SK-N-SH (cell line): ENCODE measurements around the gene NCLN. TPM values are rescaled to one million over a fixed set of nuclear protein-coding genes. Genes with fewer than 3 reads are reported as not detected.

ENCODE experiments used
- CTCF ChIA-PET: fragments of 300-600, 350-600 bp; formaldehyde crosslinking; extraction: SDS; loops from one replicate; lab custom pipeline; 2021; lab: Yijun Ruan, JAX
- POLR2A ChIA-PET: fragments of 350-600 bp; sonication (Branson Sonifier 250); formaldehyde crosslinking; extraction: SDS; loops from one replicate; lab custom pipeline; 2020; ENCODE audit warnings: antibody characterized with exemption, inconsistent platforms; lab: Yijun Ruan, JAX
- DNase-seq: peaks from one replicate; pipeline ENCODE4 v3.0.0; 2012
- H2AFZ ChIP-seq: fragments of 200-600 bp; sonication (generic); 2 replicates; pipeline ENCODE4 v1.8.1; 2016; ENCODE audit warnings: antibody characterized with exemption, mild to moderate bottlenecking, low read depth
- H3F3A ChIP-seq: fragments of 200-600 bp; sonication (generic); replicated peaks from 2 replicates; pipeline ENCODE3; 2016; ENCODE audit warnings: antibody characterized with exemption, mild to moderate bottlenecking; ENCODE audit not compliant: insufficient read depth
- H3K27ac ChIP-seq, 2 experiments: fragments of 200-500 bp in 1 of 2; fragments of 200-600 bp in 1 of 2; sonication (Bioruptor generic) in 1 of 2; sonication (generic), shearing (Covaris generic) in 1 of 2; 2 replicates each; pipeline versions ENCODE4 v1.5.1 to v1.6.1; 2014 to 2016; ENCODE audit warnings: low read depth in 2 of 2, inconsistent platforms in 1 of 2, low read length in 1 of 2, mild to moderate bottlenecking in 1 of 2, mixed read lengths in 1 of 2
- H3K27me3 ChIP-seq: fragments of 200-600 bp; sonication (generic), shearing (Covaris generic); 2 replicates; pipeline ENCODE4 v1.6.1; 2016; ENCODE audit warnings: mixed run types; ENCODE audit not compliant: insufficient read depth
- H3K36me3 ChIP-seq, 2 experiments: fragments of 200-500 bp in 1 of 2; fragments of 200-600 bp in 1 of 2; sonication (Bioruptor generic) in 1 of 2; sonication (generic) in 1 of 2; replicated peaks in 1 of 2; 2 replicates each; pipeline versions ENCODE3 to v1.5.1; 2014 to 2016; ENCODE audit warnings: low read length in 1 of 2, mild to moderate bottlenecking in 1 of 2; ENCODE audit not compliant: insufficient read depth in 2 of 2, control insufficient read depth in 1 of 2
- H3K4me1 ChIP-seq, 2 experiments: fragments of 200-500 bp in 1 of 2; fragments of 200-600 bp in 1 of 2; sonication (Bioruptor generic) in 1 of 2; sonication (generic), shearing (Covaris generic) in 1 of 2; 2 replicates each; pipeline versions ENCODE4 v1.5.1 to v1.6.1; 2014 to 2016; ENCODE audit warnings: low read depth in 1 of 2, low read length in 1 of 2, mixed run types in 1 of 2; ENCODE audit not compliant: insufficient read depth in 2 of 2, control insufficient read depth in 1 of 2
- H3K4me2 ChIP-seq: fragments of 200-600 bp; sonication (generic), shearing (Covaris generic); 2 replicates; pipeline ENCODE4 v1.6.1; 2017; ENCODE audit warnings: mixed run types
- H3K4me3 ChIP-seq, 2 experiments: fragments of 200-500 bp in 1 of 2; fragments of 200-600 bp in 1 of 2; sonication (Bioruptor generic) in 1 of 2; sonication (generic), shearing (Covaris generic) in 1 of 2; 2 replicates each; pipeline versions ENCODE4 v1.5.1 to v1.8.1; 2014 to 2016; ENCODE audit warnings: low read depth in 2 of 2, inconsistent platforms in 1 of 2, low read length in 1 of 2, mild to moderate bottlenecking in 1 of 2, mixed read lengths in 1 of 2, moderate library complexity in 1 of 2
- H3K79me2 ChIP-seq: fragments of 200-600 bp; sonication (generic); 2 replicates; pipeline ENCODE4 v1.8.1; 2017; ENCODE audit warnings: mild to moderate bottlenecking; ENCODE audit not compliant: insufficient read depth
- H3K9ac ChIP-seq: fragments of 200-600 bp; sonication (generic); 2 replicates; pipeline ENCODE4 v1.6.1; 2017; ENCODE audit warnings: mixed run types
- H3K9me2 ChIP-seq: fragments of 200-600 bp; sonication (generic); 2 replicates; pipeline ENCODE4 v1.6.1; 2017; ENCODE audit warnings: mixed run types
- H3K9me3 ChIP-seq: fragments of 200-600 bp; sonication (generic); 2 replicates; pipeline ENCODE4 v1.6.1; 2017; ENCODE audit warnings: mixed run types, mild to moderate bottlenecking, moderate library complexity
- H4K20me1 ChIP-seq: fragments of 200-600 bp; sonication (generic); 2 replicates; pipeline ENCODE4 v1.6.1; 2017; ENCODE audit warnings: mild to moderate bottlenecking, mixed run types; ENCODE audit not compliant: insufficient read depth
- ELF1 ChIP-seq: IDR thresholded peaks from 2 replicates; pipeline ENCODE4 v1.4.0; 2012
- EP300 ChIP-seq, 2 experiments: IDR thresholded peaks; 2 replicates each; pipeline versions ENCODE4 v1.4.0 to v1.6.1; 2012; ENCODE audit warnings: borderline replicate concordance in 1 of 2, low read depth in 1 of 2, low read length in 1 of 2
- GABPA ChIP-seq: IDR thresholded peaks from 2 replicates; pipeline ENCODE4 v1.4.0; 2012; ENCODE audit warnings: low read depth, mild to moderate bottlenecking
- JUND ChIP-seq: IDR thresholded peaks from 2 replicates; pipeline ENCODE4 v1.4.0; 2012
- MXI1 ChIP-seq: IDR thresholded peaks from 2 replicates; pipeline ENCODE4 v1.6.1; 2012; ENCODE audit warnings: mild to moderate bottlenecking, low read depth, low read length, improper control_type of control experiment
- NFIC ChIP-seq: IDR thresholded peaks from 2 replicates; pipeline ENCODE4 v1.4.0; 2012; ENCODE audit warnings: borderline replicate concordance
- POLR2AphosphoS5 ChIP-seq: IDR thresholded peaks from 2 replicates; pipeline ENCODE4 v1.6.1; 2012; ENCODE audit warnings: low read depth, low read length
- RAD21 ChIP-seq: IDR thresholded peaks from 2 replicates; pipeline ENCODE4 v1.6.1; 2012; ENCODE audit warnings: mild to moderate bottlenecking, low read length
- SMC3 ChIP-seq: IDR thresholded peaks from 2 replicates; pipeline ENCODE4 v1.6.1; 2012; ENCODE audit warnings: low read depth, low read length, improper control_type of control experiment
- TAF1 ChIP-seq: IDR thresholded peaks from 2 replicates; pipeline ENCODE4 v1.6.1; 2012; ENCODE audit warnings: low read depth, mild to moderate bottlenecking, low read length, moderate library complexity, borderline replicate concordance
- TCF12 ChIP-seq: IDR thresholded peaks from 2 replicates; pipeline ENCODE4 v1.4.0; 2012
- YY1 ChIP-seq: IDR thresholded peaks from 2 replicates; pipeline ENCODE4 v1.4.0; 2012; ENCODE audit warnings: low read depth, mild to moderate bottlenecking
- WGBS: methylation state at CpG from one replicate; pipeline ENCODE4 v1.1.6; 2017; ENCODE audit warnings: low lambda C conversion rate; 5-methylcytosine and 5-hydroxymethylcytosine counted together
- polyA plus RNA-seq, 3 experiments: library from polyadenylated mRNA; depleted of rRNA; stranded (reverse); fragments of >200 nt; gene quantifications; 2 replicates each; pipeline ENCODE4 v1.2.3, GENCODE V29; 2012
- TF ChIP-seq, protein P1 (sequence below): fragments of 200-600 bp; sonication (generic); IDR thresholded peaks from 2 replicates; pipeline ENCODE4 v1.6.1; 2017; ENCODE audit warnings: antibody characterized with exemption, mild to moderate bottlenecking, moderate library complexity

Gene NCLN
- polyA plus RNA-seq, 1 of the 3 experiments (the other 2 are of a cell fraction) = 69.0 TPM

DNA sequence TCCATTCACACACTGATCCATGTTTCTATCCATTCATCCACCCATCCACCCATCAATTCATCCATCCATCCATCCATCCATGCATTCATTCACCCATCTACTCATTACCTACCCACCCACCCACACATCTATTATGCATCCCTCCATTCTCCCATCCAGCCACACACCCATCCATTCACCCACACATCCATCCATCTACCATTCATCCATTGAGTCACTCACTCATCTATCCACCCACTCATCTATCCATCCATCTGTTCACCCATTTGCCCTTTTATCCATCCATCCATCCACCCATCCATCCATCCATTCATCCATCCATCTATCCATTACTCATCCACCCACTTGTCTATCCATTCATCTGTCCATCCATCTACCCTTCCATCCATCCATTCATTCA, 68.8 kb downstream of the NCLN start:
- H3F3A ChIP-seq = no peaks in the 10 kb centered on the region
- H3K27me3 ChIP-seq = peaks cover 6% of the 10 kb centered on the region; the same call in 1 of the 2 replicates
- no peak for DNase-seq
- TF ChIP-seq, protein P1, sequence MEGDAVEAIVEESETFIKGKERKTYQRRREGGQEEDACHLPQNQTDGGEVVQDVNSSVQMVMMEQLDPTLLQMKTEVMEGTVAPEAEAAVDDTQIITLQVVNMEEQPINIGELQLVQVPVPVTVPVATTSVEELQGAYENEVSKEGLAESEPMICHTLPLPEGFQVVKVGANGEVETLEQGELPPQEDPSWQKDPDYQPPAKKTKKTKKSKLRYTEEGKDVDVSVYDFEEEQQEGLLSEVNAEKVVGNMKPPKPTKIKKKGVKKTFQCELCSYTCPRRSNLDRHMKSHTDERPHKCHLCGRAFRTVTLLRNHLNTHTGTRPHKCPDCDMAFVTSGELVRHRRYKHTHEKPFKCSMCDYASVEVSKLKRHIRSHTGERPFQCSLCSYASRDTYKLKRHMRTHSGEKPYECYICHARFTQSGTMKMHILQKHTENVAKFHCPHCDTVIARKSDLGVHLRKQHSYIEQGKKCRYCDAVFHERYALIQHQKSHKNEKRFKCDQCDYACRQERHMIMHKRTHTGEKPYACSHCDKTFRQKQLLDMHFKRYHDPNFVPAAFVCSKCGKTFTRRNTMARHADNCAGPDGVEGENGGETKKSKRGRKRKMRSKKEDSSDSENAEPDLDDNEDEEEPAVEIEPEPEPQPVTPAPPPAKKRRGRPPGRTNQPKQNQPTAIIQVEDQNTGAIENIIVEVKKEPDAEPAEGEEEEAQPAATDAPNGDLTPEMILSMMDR = no peak
- no peak for TF ChIP-seq SMC3
- TF ChIP-seq YY1 = no peak
- no peak for TF ChIP-seq NFIC
- H3K79me2 ChIP-seq = no peaks in the 10 kb centered on the region
- no peaks in the 10 kb centered on the region for H3K9me2 ChIP-seq
- H3K27ac ChIP-seq = no peak overlapping the region
- ChIA-PET CTCF (no interaction called here), POLR2A (no interaction called here)
- no peaks in the 10 kb centered on the region for H3K9me3 ChIP-seq
- H3K4me1 ChIP-seq = no peaks in the 10 kb centered on the region
- H4K20me1 ChIP-seq = no peaks in the 10 kb centered on the region
- H2AFZ ChIP-seq = no peak overlapping the region
- no peak overlapping the region for H3K4me2 ChIP-seq
- H3K4me3 ChIP-seq = no peak overlapping the region
- no peaks in the 10 kb centered on the region for H3K36me3 ChIP-seq
- no peak overlapping the region for H3K9ac ChIP-seq

DNA sequence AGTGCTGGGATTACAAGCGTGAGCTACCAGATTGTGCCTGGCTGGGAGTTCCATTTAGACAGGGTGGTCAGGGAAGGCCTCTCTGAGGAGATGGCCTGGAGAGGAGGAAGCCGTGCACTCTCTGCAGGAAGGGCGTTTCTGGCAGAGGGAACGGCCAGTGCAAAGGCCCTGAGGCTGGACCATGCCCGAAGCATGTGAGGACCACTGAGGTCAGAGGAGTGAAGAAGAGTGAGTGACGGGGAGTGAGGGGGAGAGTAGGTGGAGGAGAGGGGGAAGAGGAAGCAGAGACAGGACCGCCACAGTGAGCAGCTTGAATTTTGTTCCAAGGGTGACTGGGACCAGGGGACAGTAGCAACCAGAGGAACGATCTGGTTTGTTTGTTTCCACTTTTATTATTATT, 71.3 kb downstream of the NCLN start:
- H3K79me2 ChIP-seq = no peaks in the 10 kb centered on the region
- peaks cover 6% of the 10 kb centered on the region; the same call in 1 of the 2 replicates for H3K27me3 ChIP-seq
- no peak overlapping the region for H3K9ac ChIP-seq
- H2AFZ ChIP-seq = no peak overlapping the region
- CTCF ChIA-PET = interaction anchor here (1.1 kb wide), 1 partner anchor 228 kb away, joined by 4 read pairs; no protein-coding TSS in a partner anchor
- no peaks in the 10 kb centered on the region for H3K9me2 ChIP-seq
- H3K4me1 ChIP-seq = no peaks in the 10 kb centered on the region
- DNase-seq = no peak
- H4K20me1 ChIP-seq = no peaks in the 10 kb centered on the region
- POLR2A ChIA-PET = no interaction called here
- H3K9me3 ChIP-seq = no peaks in the 10 kb centered on the region
- WGBS = 70% methylated on average over 8 of the region's 8 CpGs
- no peaks in the 10 kb centered on the region for H3F3A ChIP-seq
- H3K36me3 ChIP-seq = no peaks in the 10 kb centered on the region
- TF ChIP-seq TCF12 = no peak
- TF ChIP-seq YY1 = no peak
- no peak for TF ChIP-seq POLR2AphosphoS5
- TF ChIP-seq EP300 (IDR thresholded peaks at IDR 0.05; ENCODE audit: borderline replicate concordance in 1 of 2, low read depth in 1 of 2, low read length in 1 of 2) = no peak
- TF ChIP-seq, protein P1 = no peak
- no peak for TF ChIP-seq TAF1
- TF ChIP-seq GABPA = no peak
- no peak for TF ChIP-seq MXI1
- no peak for TF ChIP-seq JUND
- TF ChIP-seq RAD21 = no peak
- no peak for TF ChIP-seq NFIC
- TF ChIP-seq ELF1 = no peak
- no peak overlapping the region for H3K4me2 ChIP-seq
- H3K27ac ChIP-seq = no peak overlapping the region
- H3K4me3 ChIP-seq = no peak overlapping the region

Other genes starting within 250 kb of the NCLN start
- 4.4 and 6.6 TPM in 2 replicates for gene ZNF77, start 241.0 kb upstream of the NCLN start, polyA plus RNA-seq (2012; rRNA removed)
- 2.6 and 3.3 TPM in 2 replicates for gene TLE6, start 208.4 kb upstream of the NCLN start, polyA plus RNA-seq (2012; rRNA removed)
- gene TLE2, start 156.7 kb upstream of the NCLN start, polyA plus RNA-seq (2012; rRNA removed) = 1.7 and 2.3 TPM in 2 replicates
- gene TLE5, start 123.4 kb upstream of the NCLN start, polyA plus RNA-seq (2012; rRNA removed) = 479 and 519 TPM in 2 replicates
- 14.6 and 32.4 TPM in 2 replicates for gene GNA11, start 91.6 kb upstream of the NCLN start, polyA plus RNA-seq (2012; rRNA removed)
- 0.05 and 0.13 TPM in 2 replicates for gene GNA15, start 49.9 kb upstream of the NCLN start, polyA plus RNA-seq (2012; rRNA removed)
- gene S1PR4, start 7.2 kb upstream of the NCLN start, polyA plus RNA-seq (2012; rRNA removed) = not detected in 2 replicates
- 0.33 and 0.57 TPM in 2 replicates for gene CELF5, start 38.7 kb downstream of the NCLN start, polyA plus RNA-seq (2012; rRNA removed)
- 2.6 and 7.2 TPM in 2 replicates for gene NFIC, start 180.7 kb downstream of the NCLN start, polyA plus RNA-seq (2012; rRNA removed)